Caco-2 (cell line): ENCODE data around the gene KIF17. TPM values are rescaled to one million over a fixed set of nuclear protein-coding genes. Genes with fewer than 3 reads are reported as not detected.

Experiments
- BruUV-seq: library from RNA; stranded (reverse); fragments of 400-500 nt; replicated peaks from 2 replicates; lab custom pipeline; 2021; lab: Mats Ljungman, UMichigan
- CTCF ChIA-PET: fragments of 300-600 bp; sonication (Branson Sonifier 250); formaldehyde crosslinking; loops from one replicate; lab custom pipeline; 2022; ENCODE audit warnings: antibody characterized with exemption; lab: Charles Lee
- POLR2A ChIA-PET: fragments of 300-600 bp; sonication (Branson Sonifier 250); formaldehyde crosslinking; loops from one replicate; lab custom pipeline; 2022; ENCODE audit warnings: antibody characterized with exemption; lab: Charles Lee
- DNase-seq, 2 experiments: peaks; one replicate each; pipeline versions ENCODE4 v3.0.0 to v3.0.0-alpha.2; 2020 to 2022
- H3K27me3 ChIP-seq: replicated peaks from 2 replicates; pipeline ENCODE4 v1.6.0; 2011; ENCODE audit warnings: low read length; ENCODE audit not compliant: control insufficient read depth, insufficient read depth
- H3K36me3 ChIP-seq: 2 replicates; pipeline ENCODE4 v1.5.1; 2011; ENCODE audit warnings: low read length; ENCODE audit not compliant: control insufficient read depth, insufficient read depth
- H3K4me1 ChIP-seq: fragments of 250-450 bp; sonication (Bioruptor Pico); 2 replicates; pipeline ENCODE4 v1.5.1; 2020; ENCODE audit warnings: mild to moderate bottlenecking
- H3K4me3 ChIP-seq: 2 replicates; pipeline ENCODE4 v1.5.1; 2011; ENCODE audit warnings: low read depth, mild to moderate bottlenecking, control low read depth, low read length
- H3K9me3 ChIP-seq: fragments of 250-450 bp; sonication (Bioruptor Pico); 2 replicates; pipeline ENCODE4 v1.5.1; 2020; ENCODE audit warnings: mild to moderate bottlenecking, moderate library complexity
- H3K27ac Mint-ChIP-seq: one replicate; pipeline ENCODE4 v1.8.0; 2022; ENCODE audit warnings: mixed read lengths; ENCODE audit not compliant: unreplicated experiment
- H3K27me3 Mint-ChIP-seq: one replicate; pipeline ENCODE4 v1.8.0; 2022; ENCODE audit warnings: mixed read lengths; ENCODE audit not compliant: insufficient read depth, unreplicated experiment
- H3K36me3 Mint-ChIP-seq: one replicate; pipeline ENCODE4 v1.8.0; 2022; ENCODE audit warnings: mild to moderate bottlenecking, mixed read lengths; ENCODE audit not compliant: insufficient read depth, unreplicated experiment
- H3K4me1 Mint-ChIP-seq: one replicate; pipeline ENCODE4 v1.8.0; 2022; ENCODE audit warnings: low read depth, mixed read lengths; ENCODE audit not compliant: unreplicated experiment
- H3K4me3 Mint-ChIP-seq: one replicate; pipeline ENCODE4 v1.8.0; 2022; ENCODE audit warnings: mild to moderate bottlenecking, moderate library complexity, mixed read lengths; ENCODE audit not compliant: unreplicated experiment
- H3K9me3 Mint-ChIP-seq: one replicate; pipeline ENCODE4 v1.8.0; 2022; ENCODE audit warnings: mixed read lengths; ENCODE audit not compliant: unreplicated experiment
- intact Hi-C: fragments of 100-400 bp; cut with micrococcal nuclease; formaldehyde crosslinking; loops from one replicate; pipeline ENCODE4 v1.10.0; 2022; ENCODE audit not compliant: unreplicated experiment
- total RNA-seq: library from RNA; stranded (reverse); gene quantifications from 2 replicates; pipeline ENCODE4 v1.2.3, GENCODE V29; 2022
- TF ChIP-seq, protein P1 (sequence below), 2 experiments: fragments of 200-600 bp in 1 of 2; IDR thresholded peaks; 1 replicate in 1 of 2; 2 replicates in 1 of 2; pipeline versions ENCODE4 v1.5.1 to v1.8.0; 2011 to 2022; ENCODE audit warnings: antibody characterized with exemption in 1 of 2, control low read depth in 1 of 2, inconsistent platforms in 1 of 2, low read depth in 1 of 2, low read length in 1 of 2, mild to moderate bottlenecking in 1 of 2, moderate library complexity in 1 of 2; ENCODE audit not compliant: insufficient read depth in 1 of 2, severe bottlenecking in 1 of 2, unreplicated experiment in 1 of 2

KIF17 gene
- total RNA-seq, 1 experiment from 2014 or later: 1.5 TPM

DNA sequence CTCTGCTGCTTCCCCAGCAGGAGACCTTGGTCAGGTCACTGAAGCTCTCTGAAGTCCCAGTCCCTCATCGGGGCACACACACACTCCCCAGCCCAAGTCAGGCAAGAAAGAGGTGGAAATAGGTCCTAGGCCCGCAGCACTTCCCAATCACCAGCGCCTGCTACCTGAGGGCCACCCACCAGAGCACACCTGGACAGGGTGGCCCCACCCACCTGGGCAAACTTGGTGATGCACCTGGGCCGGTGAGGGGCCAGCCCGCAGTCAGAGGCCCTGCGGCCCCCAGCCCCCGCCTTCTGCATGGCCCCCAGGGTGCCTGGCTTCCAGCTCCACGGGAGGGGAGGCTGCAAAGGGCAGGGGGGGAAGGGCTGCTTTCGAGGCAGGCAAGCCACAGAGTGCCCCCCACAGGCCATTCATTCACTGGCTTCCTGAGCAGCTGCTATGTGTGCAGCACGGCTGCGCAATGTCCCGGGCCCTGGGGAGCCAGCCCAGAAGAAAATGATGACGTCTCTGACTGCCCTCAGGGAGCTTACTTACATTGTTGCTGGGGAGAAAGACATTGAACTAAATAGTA, 10.0 kb upstream of the KIF17 start:
- no peaks in the 10 kb centered on the region for H3K9me3 Mint-ChIP-seq
- H3K4me1 ChIP-seq: no peaks in the 10 kb centered on the region
- no peaks in the 10 kb centered on the region for H3K36me3 ChIP-seq
- H3K27me3 Mint-ChIP-seq: no peaks in the 10 kb centered on the region
- peaks cover 13% of the 10 kb centered on the region for H3K4me1 Mint-ChIP-seq
- TF ChIP-seq, protein P1, sequence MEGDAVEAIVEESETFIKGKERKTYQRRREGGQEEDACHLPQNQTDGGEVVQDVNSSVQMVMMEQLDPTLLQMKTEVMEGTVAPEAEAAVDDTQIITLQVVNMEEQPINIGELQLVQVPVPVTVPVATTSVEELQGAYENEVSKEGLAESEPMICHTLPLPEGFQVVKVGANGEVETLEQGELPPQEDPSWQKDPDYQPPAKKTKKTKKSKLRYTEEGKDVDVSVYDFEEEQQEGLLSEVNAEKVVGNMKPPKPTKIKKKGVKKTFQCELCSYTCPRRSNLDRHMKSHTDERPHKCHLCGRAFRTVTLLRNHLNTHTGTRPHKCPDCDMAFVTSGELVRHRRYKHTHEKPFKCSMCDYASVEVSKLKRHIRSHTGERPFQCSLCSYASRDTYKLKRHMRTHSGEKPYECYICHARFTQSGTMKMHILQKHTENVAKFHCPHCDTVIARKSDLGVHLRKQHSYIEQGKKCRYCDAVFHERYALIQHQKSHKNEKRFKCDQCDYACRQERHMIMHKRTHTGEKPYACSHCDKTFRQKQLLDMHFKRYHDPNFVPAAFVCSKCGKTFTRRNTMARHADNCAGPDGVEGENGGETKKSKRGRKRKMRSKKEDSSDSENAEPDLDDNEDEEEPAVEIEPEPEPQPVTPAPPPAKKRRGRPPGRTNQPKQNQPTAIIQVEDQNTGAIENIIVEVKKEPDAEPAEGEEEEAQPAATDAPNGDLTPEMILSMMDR (IDR thresholded peaks at IDR 0.05; ENCODE audit: insufficient read depth in 1 of 2, low read depth in 1 of 2, low read length in 1 of 2, severe bottlenecking in 1 of 2, unreplicated experiment in 1 of 2): no peak
- H3K9me3 ChIP-seq: no peaks in the 10 kb centered on the region
- no peak overlapping the region for H3K4me3 Mint-ChIP-seq
- POLR2A ChIA-PET: no interaction called here
- intact Hi-C loops: no loop called here
- no peaks in the 10 kb centered on the region for H3K27me3 ChIP-seq
- H3K27ac Mint-ChIP-seq: no peak overlapping the region
- peaks cover 17% of the 10 kb centered on the region for H3K36me3 Mint-ChIP-seq
- CTCF ChIA-PET: interaction anchor here (0.6 to 1.1 kb wide), 4 partner anchors 31 to 78 kb away, joined by 3 to 4 read pairs (median 3); no protein-coding TSS in a partner anchor
- no peak for DNase-seq
- no TSS peak for BruUV-seq
- no peak overlapping the region for H3K4me3 ChIP-seq

DNA sequence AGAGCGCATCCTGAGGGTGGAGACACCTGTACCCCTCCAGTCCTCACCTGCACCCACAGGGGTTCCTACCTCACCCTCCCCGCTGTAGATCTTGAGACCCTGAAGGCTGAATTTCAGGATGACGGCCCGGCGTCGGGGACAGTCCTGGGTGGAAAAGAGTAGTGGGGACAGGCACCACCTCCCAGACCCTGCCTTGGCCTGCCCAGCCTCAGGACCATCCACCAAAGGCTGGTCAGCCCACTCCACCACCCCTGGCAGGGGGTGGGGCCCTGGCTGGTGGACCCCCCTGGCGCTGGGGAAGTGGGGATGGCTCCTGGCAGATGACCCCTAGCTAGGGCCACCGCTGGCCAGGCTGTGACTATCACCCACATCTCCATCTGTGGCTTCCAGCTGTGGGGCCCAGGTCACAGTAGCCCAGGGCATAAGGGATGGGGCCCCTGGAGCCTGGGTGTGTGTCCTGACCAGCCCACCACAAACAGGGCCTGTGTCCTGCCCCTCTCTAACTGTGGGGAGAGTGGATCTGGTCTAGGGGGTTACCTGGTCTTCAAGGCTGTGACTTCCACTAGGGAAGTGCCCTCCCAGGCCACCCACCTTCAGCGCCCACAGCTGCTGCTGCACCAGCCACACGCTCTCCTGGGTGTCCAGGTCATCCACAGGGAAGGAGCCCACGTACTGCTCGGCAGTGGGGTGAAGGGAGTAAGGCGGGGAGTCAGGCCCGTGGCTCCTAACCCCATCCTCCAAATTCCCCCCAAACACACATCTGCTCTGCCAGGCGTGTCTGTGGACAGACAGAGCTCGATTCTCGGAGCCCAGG, 9.3 kb upstream of the KIF17 start:
- no TSS peak for BruUV-seq
- Histone ChIP-seq H3K4me3 (no peak overlapping the region), H3K4me1 (no peaks in the 10 kb centered on the region), H3K36me3 (no peaks in the 10 kb centered on the region), H3K27me3 (no peaks in the 10 kb centered on the region), H3K9me3 (no peaks in the 10 kb centered on the region)
- TF ChIP-seq, protein P1 (IDR thresholded peaks at IDR 0.05; ENCODE audit: insufficient read depth in 1 of 2, low read depth in 1 of 2, low read length in 1 of 2, severe bottlenecking in 1 of 2, unreplicated experiment in 1 of 2): no peak
- H3K27me3 Mint-ChIP-seq: no peaks in the 10 kb centered on the region
- intact Hi-C loops: no loop called here
- peaks cover 10% of the 10 kb centered on the region for H3K36me3 Mint-ChIP-seq
- H3K27ac Mint-ChIP-seq: no peak overlapping the region
- H3K4me1 Mint-ChIP-seq: peaks cover 13% of the 10 kb centered on the region
- H3K4me3 Mint-ChIP-seq: no peak overlapping the region
- POLR2A ChIA-PET: no interaction called here
- no peak for DNase-seq
- CTCF ChIA-PET: interaction anchor here (0.6 to 1.1 kb wide), 4 partner anchors 30 to 77 kb away, joined by 3 to 4 read pairs (median 3); no protein-coding TSS in a partner anchor
- no peaks in the 10 kb centered on the region for H3K9me3 Mint-ChIP-seq

GRCh38 chr1:20726118-20726911, 8.5 kb upstream of the KIF17 start:
- no peaks in the 10 kb centered on the region for H3K27me3 ChIP-seq
- H3K27me3 Mint-ChIP-seq: no peaks in the 10 kb centered on the region
- DNase-seq: no peak
- H3K4me1 ChIP-seq: no peaks in the 10 kb centered on the region
- H3K27ac Mint-ChIP-seq: no peak overlapping the region
- intact Hi-C loops: no loop called here
- CTCF ChIA-PET: no interaction called here
- TF ChIP-seq, protein P1 (IDR thresholded peaks at IDR 0.05; ENCODE audit: insufficient read depth in 1 of 2, low read depth in 1 of 2, low read length in 1 of 2, severe bottlenecking in 1 of 2, unreplicated experiment in 1 of 2): no peak
- no peaks in the 10 kb centered on the region for H3K9me3 Mint-ChIP-seq
- no peaks in the 10 kb centered on the region for H3K9me3 ChIP-seq
- no TSS peak for BruUV-seq
- H3K4me1 Mint-ChIP-seq: peaks cover 13% of the 10 kb centered on the region
- no peaks in the 10 kb centered on the region for H3K36me3 ChIP-seq
- peaks cover 5% of the 10 kb centered on the region for H3K36me3 Mint-ChIP-seq
- POLR2A ChIA-PET: no interaction called here
- no peak overlapping the region for H3K4me3 Mint-ChIP-seq
- H3K4me3 ChIP-seq: no peak overlapping the region
